H9 (cell line): ENCODE data around the gene PLEKHA7. TPM values are rescaled to one million over a fixed set of nuclear protein-coding genes. Genes with fewer than 3 reads are reported as not detected.

Experiments
- DNase-seq: peaks from one replicate; pipeline ENCODE4 v3.0.0-alpha.2; 2017
- H2AFZ ChIP-seq: one replicate; pipeline ENCODE4 v1.6.1; 2013; ENCODE audit warnings: mild to moderate bottlenecking, low read length, control low read depth, moderate library complexity
- H2AK5ac ChIP-seq: 2 replicates; pipeline ENCODE4 v1.6.1; 2013; ENCODE audit warnings: low read length, control low read depth, mixed read lengths; ENCODE audit not compliant: insufficient read length
- H2BK120ac ChIP-seq: one replicate; pipeline ENCODE4 v1.6.1; 2013; ENCODE audit warnings: low read depth, mild to moderate bottlenecking, low read length, control low read depth, inconsistent platforms; ENCODE audit not compliant: poor library complexity, severe bottlenecking
- H2BK12ac ChIP-seq: 2 replicates; pipeline ENCODE4 v1.6.1; 2013; ENCODE audit warnings: low read length, control low read depth, mixed read lengths, low read depth; ENCODE audit not compliant: insufficient read length
- H2BK15ac ChIP-seq: 2 replicates; pipeline ENCODE4 v1.6.1; 2013; ENCODE audit warnings: low read depth, low read length, control low read depth
- H2BK20ac ChIP-seq: one replicate; pipeline ENCODE4 v1.6.1; 2013; ENCODE audit warnings: low read depth, mild to moderate bottlenecking, low read length, control low read depth, inconsistent platforms; ENCODE audit not compliant: poor library complexity, severe bottlenecking
- H2BK5ac ChIP-seq: 2 replicates; pipeline ENCODE4 v1.6.1; 2013; ENCODE audit warnings: low read length, control low read depth, mixed read lengths; ENCODE audit not compliant: insufficient read length
- H3K14ac ChIP-seq: 2 replicates; pipeline ENCODE4 v1.6.1; 2013; ENCODE audit warnings: low read length, control low read depth; ENCODE audit not compliant: insufficient read depth
- H3K18ac ChIP-seq: 2 replicates; pipeline ENCODE4 v1.6.1; 2013; ENCODE audit warnings: low read depth, mild to moderate bottlenecking, mixed read lengths, low read length, control low read depth; ENCODE audit not compliant: insufficient read length
- H3K23ac ChIP-seq: 2 replicates; pipeline ENCODE4 v1.6.1; 2013; ENCODE audit warnings: low read length, control low read depth, mixed read lengths, low read depth; ENCODE audit not compliant: insufficient read length
- H3K23me2 ChIP-seq: 2 replicates; pipeline ENCODE4 v1.6.1; 2013; ENCODE audit warnings: low read depth, mild to moderate bottlenecking, mixed read lengths, low read length, control low read depth; ENCODE audit not compliant: insufficient read length, poor library complexity, severe bottlenecking
- H3K27ac ChIP-seq: 2 replicates; pipeline ENCODE4 v1.5.1; 2013; ENCODE audit warnings: low read length, control low read depth, mixed read lengths, low read depth; ENCODE audit not compliant: insufficient read length
- H3K27me3 ChIP-seq: 2 replicates; pipeline ENCODE4 v1.6.1; 2013; ENCODE audit warnings: low read length, control low read depth, inconsistent platforms; ENCODE audit not compliant: insufficient read depth
- H3K4ac ChIP-seq: 2 replicates; pipeline ENCODE4 v1.6.1; 2013; ENCODE audit warnings: low read depth, mild to moderate bottlenecking, control low read depth, inconsistent platforms, low read length, moderate library complexity
- H3K4me1 ChIP-seq: 2 replicates; pipeline ENCODE4 v1.6.1; 2013; ENCODE audit warnings: low read length, control low read depth, inconsistent platforms; ENCODE audit not compliant: insufficient read depth
- H3K4me2 ChIP-seq: 2 replicates; pipeline ENCODE4 v1.6.1; 2013; ENCODE audit warnings: low read length, control low read depth, mixed read lengths; ENCODE audit not compliant: insufficient read length, insufficient read depth
- H3K56ac ChIP-seq: 2 replicates; pipeline ENCODE4 v1.6.1; 2013; ENCODE audit warnings: low read depth, mild to moderate bottlenecking, mixed read lengths, low read length, control low read depth; ENCODE audit not compliant: insufficient read length
- H3K79me1 ChIP-seq: 2 replicates; pipeline ENCODE4 v1.6.1; 2013; ENCODE audit warnings: low read depth, mild to moderate bottlenecking, moderate library complexity, low read length, control low read depth, inconsistent platforms; ENCODE audit not compliant: insufficient read depth, poor library complexity, severe bottlenecking
- H3K79me2 ChIP-seq: 2 replicates; pipeline ENCODE4 v1.6.1; 2013; ENCODE audit warnings: low read length, control low read depth, inconsistent platforms; ENCODE audit not compliant: insufficient read depth
- H3K9ac ChIP-seq: 2 replicates; pipeline ENCODE4 v1.6.1; 2013; ENCODE audit warnings: low read length, control low read depth, mixed read lengths; ENCODE audit not compliant: insufficient read length; ENCODE audit errors: extremely low read depth
- H3K9me3 ChIP-seq: one replicate; pipeline ENCODE4 v1.6.1; 2013; ENCODE audit warnings: low read depth, low read length, inconsistent platforms; ENCODE audit not compliant: control insufficient read depth
- H3T11ph ChIP-seq: one replicate; pipeline ENCODE4 v1.6.1; 2013; ENCODE audit warnings: mild to moderate bottlenecking, low read length, control low read depth, inconsistent platforms
- H4K20me1 ChIP-seq: one replicate; pipeline ENCODE4 v1.6.1; 2013; ENCODE audit not compliant: control insufficient read depth, insufficient read length, insufficient read depth
- H4K5ac ChIP-seq: 2 replicates; pipeline ENCODE4 v1.6.1; 2013; ENCODE audit warnings: low read depth, mild to moderate bottlenecking, mixed read lengths, low read length, control low read depth; ENCODE audit not compliant: insufficient read length
- H4K8ac ChIP-seq: replicated peaks from 2 replicates; pipeline ENCODE4 v1.6.1; 2013; ENCODE audit warnings: low read length, control low read depth, mixed read lengths, low read depth; ENCODE audit not compliant: insufficient read length
- H4K91ac ChIP-seq: 2 replicates; pipeline ENCODE4 v1.6.1; 2013; ENCODE audit warnings: low read depth, mild to moderate bottlenecking, moderate library complexity, mixed read lengths, low read length, control low read depth; ENCODE audit not compliant: insufficient read length
- H3K27ac Mint-ChIP-seq, 3 experiments: 2 replicates in 2 of 3; 3 replicates in 1 of 3; pipeline ENCODE4 v1.8.0; 2020 to 2021; ENCODE audit warnings: mixed read lengths in 3 of 3, mild to moderate bottlenecking in 1 of 3, moderate library complexity in 1 of 3
- H3K27me3 Mint-ChIP-seq: 2 replicates; pipeline ENCODE4 v1.8.0; 2021; ENCODE audit warnings: low read depth, mild to moderate bottlenecking, moderate library complexity, mixed read lengths
- H3K36me3 Mint-ChIP-seq, 3 experiments: 2 replicates in 2 of 3; 3 replicates in 1 of 3; pipeline ENCODE4 v1.8.0; 2020 to 2021; ENCODE audit warnings: low read depth in 3 of 3, mixed read lengths in 3 of 3; ENCODE audit not compliant: insufficient read depth in 1 of 3
- H3K4me1 Mint-ChIP-seq, 2 experiments: 2 replicates each; pipeline ENCODE4 v1.8.0; 2020; ENCODE audit warnings: mixed read lengths in 2 of 2
- H3K4me3 Mint-ChIP-seq, 2 experiments: 2 replicates in 1 of 2; 3 replicates in 1 of 2; pipeline ENCODE4 v1.8.0; 2020 to 2021; ENCODE audit warnings: mild to moderate bottlenecking in 2 of 2, mixed read lengths in 2 of 2, moderate library complexity in 1 of 2
- H3K9me3 Mint-ChIP-seq, 2 experiments: 2 replicates in 1 of 2; 3 replicates in 1 of 2; pipeline ENCODE4 v1.8.0; 2020; ENCODE audit warnings: mild to moderate bottlenecking in 2 of 2, mixed read lengths in 2 of 2, moderate library complexity in 1 of 2
- CTCF ChIP-seq: fragments of 200-600 bp; sonication (generic); conservative IDR thresholded peaks from 3 replicates; pipeline ENCODE4 v1.8.0; 2021; ENCODE audit warnings: antibody characterized with exemption, mild to moderate bottlenecking
- WGBS: extraction: QIAGEN DNeasy Blood & Tissue Kit; methylation state at CpG from one replicate; pipeline ENCODE4 v1.1.7; 2013; ENCODE audit warnings: missing lambda C conversion rate, low lambda C conversion rate, mixed read lengths; ENCODE audit not compliant: insufficient read length; ENCODE audit errors: extremely low coverage; 5-methylcytosine and 5-hydroxymethylcytosine counted together
- total RNA-seq: library from RNA; stranded (reverse); gene quantifications from 2 replicates; pipeline ENCODE4 v1.2.1, GENCODE V29; 2021

Gene PLEKHA7
- total RNA-seq, 1 experiment from 2014 or later: 21.0 TPM

- Histone ChIP-seq H3K27me3 (no peaks in the 10 kb centered on the region), H3K56ac (no peak overlapping the region), H3K4me2 (no peak overlapping the region), H3K27ac (no peak overlapping the region), H3K79me1 (no peaks in the 10 kb centered on the region), H2BK20ac (no peak overlapping the region), H3K14ac (no peak overlapping the region), H2BK15ac (no peak overlapping the region), H2AFZ (no peak overlapping the region), H3K9ac (no peak overlapping the region), H3T11ph (no peak overlapping the region), H2BK12ac (no peak overlapping the region), H3K23ac (no peak overlapping the region), H4K5ac (no peak overlapping the region), H3K18ac (no peak overlapping the region), H3K23me2 (no peaks in the 10 kb centered on the region), H4K20me1 (no peaks in the 10 kb centered on the region), H2AK5ac (no peak overlapping the region), H2BK5ac (no peak overlapping the region), H3K4ac (no peak overlapping the region), H2BK120ac (no peak overlapping the region), H3K79me2 (no peaks in the 10 kb centered on the region), H4K8ac (no peak overlapping the region), H3K4me1 (0 out of 2 replicates have a peak, but pooled peaks cover 5% of the 10 kb centered on the region), H3K9me3 (no peaks in the 10 kb centered on the region), H4K91ac (no peak overlapping the region)
- Mint-ChIP-seq H3K27ac (no peak overlapping the region; a peak in 1 of 7 replicates), H3K27me3 (no peaks in the 10 kb centered on the region), H3K36me3 (peaks cover 0 to 9% (median 8%) of the 10 kb centered on the region in 3 experiments; a peak in 6 of 7 replicates), H3K4me3 (no peak overlapping the region), H3K4me1 (peaks cover 33 to 34% of the 10 kb centered on the region in 2 experiments), H3K9me3 (no peaks in the 10 kb centered on the region)
- no peak for DNase-seq
- TF ChIP-seq CTCF: no peak
- WGBS: no CpG with 5 or more reads among the region's 22 CpGs
These were observed 230.9 kb downstream of the PLEKHA7 start for GRCh38 chr11:16783321-16783801.
